H1 (cell line): Measurements from ENCODE around the gene CCNY. TPM values are rescaled to one million over a fixed set of nuclear protein-coding genes. Genes with fewer than 3 reads are reported as not detected.

ENCODE experiments used
- CHD1 ChIP-seq: IDR thresholded peaks from 2 replicates; pipeline ENCODE4 v1.6.1; 2012; ENCODE audit warnings: low read depth, low read length, improper control_type of control experiment
- CHD7 ChIP-seq: fragments of 300-600 bp; sonication (generic); IDR thresholded peaks from 2 replicates; pipeline ENCODE4 v1.7.1; 2012; ENCODE audit warnings: low read length, moderate library complexity, mild to moderate bottlenecking, inconsistent platforms; ENCODE audit not compliant: insufficient replicate concordance
- KDM4A ChIP-seq: IDR thresholded peaks from one replicate; pipeline ENCODE4 v1.7.1; 2012; ENCODE audit warnings: low read depth, mild to moderate bottlenecking, moderate library complexity, low read length, inconsistent platforms; ENCODE audit not compliant: severe bottlenecking
- PHF8 ChIP-seq: fragments of 200-600 bp; sonication (generic); conservative IDR thresholded peaks from 2 replicates; pipeline ENCODE4 v1.7.1; 2012; ENCODE audit warnings: low read depth, mild to moderate bottlenecking, inconsistent platforms, low read length, moderate library complexity
- POLR2AphosphoS5 ChIP-seq: IDR thresholded peaks from 2 replicates; pipeline ENCODE4 v1.6.1; 2011; ENCODE audit warnings: low read depth, low read length
- RAD21 ChIP-seq, 2 experiments: IDR thresholded peaks in 1 of 2; conservative IDR thresholded peaks in 1 of 2; 2 replicates each; pipeline ENCODE4 v1.6.1; 2011; ENCODE audit warnings: low read depth in 2 of 2, low read length in 2 of 2, improper control_type of control experiment in 1 of 2, inconsistent platforms in 1 of 2, mild to moderate bottlenecking in 1 of 2, moderate library complexity in 1 of 2
- RBBP5 ChIP-seq: IDR thresholded peaks from 2 replicates; pipeline ENCODE4 v1.7.1; 2012; ENCODE audit warnings: low read depth, mild to moderate bottlenecking, inconsistent platforms, low read length, moderate library complexity, borderline replicate concordance
- SIX5 ChIP-seq: IDR thresholded peaks from 2 replicates; pipeline ENCODE4 v1.6.1; 2011; ENCODE audit warnings: mild to moderate bottlenecking, low read depth, low read length
- SP1 ChIP-seq: IDR thresholded peaks from 2 replicates; pipeline ENCODE4 v1.6.1; 2011; ENCODE audit warnings: low read depth, low read length
- polyA plus RNA-seq, 7 experiments: library from polyadenylated mRNA; depleted of rRNA in 3 of 7; stranded (reverse) in 5 of 7; unstranded in 2 of 7; fragments of >200 nt in 5 of 7; fragments of 200-250 nt in 2 of 7; gene quantifications; 1 replicate in 5 of 7; 2 replicates in 1 of 7; 4 replicates in 1 of 7; pipeline versions ENCODE4 v1.2.1 to v1.2.3, GENCODE V29; 2011 to 2013; ENCODE audit warnings: missing spikeins in 2 of 7, mixed read lengths in 2 of 7
- total RNA-seq: library from RNA; stranded (reverse); fragmentation: NEBNext Ultra II Directional; extraction: Animal tissue kit (Norgen Biotek cat#: 25700); gene quantifications from 2 replicates; pipeline ENCODE4 v1.2.1, GENCODE V29; 2021
- TF ChIP-seq, protein P1 (sequence below): IDR thresholded peaks from 2 replicates; pipeline ENCODE4 v1.6.1; 2012; ENCODE audit warnings: inconsistent platforms
- TF ChIP-seq, protein P2 (sequence below): IDR thresholded peaks from 2 replicates; pipeline ENCODE4 v1.6.1; 2012; ENCODE audit warnings: inconsistent platforms

The CCNY gene
- total and polyA plus RNA-seq, 2 of the 8 experiments (the other 6 are each of a cell fraction or from before 2014, with no cell fraction given) = 25.3 to 68.2 TPM

- no peak for TF ChIP-seq CHD7
- TF ChIP-seq RBBP5 = no peak
- TF ChIP-seq KDM4A = no peak
- TF ChIP-seq SIX5 = no peak
- TF ChIP-seq PHF8 = no peak
- no peak for TF ChIP-seq CHD1
- TF ChIP-seq, protein P1, sequence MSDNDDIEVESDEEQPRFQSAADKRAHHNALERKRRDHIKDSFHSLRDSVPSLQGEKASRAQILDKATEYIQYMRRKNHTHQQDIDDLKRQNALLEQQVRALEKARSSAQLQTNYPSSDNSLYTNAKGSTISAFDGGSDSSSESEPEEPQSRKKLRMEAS = peak; percentile 60
- TF ChIP-seq, protein P2, sequence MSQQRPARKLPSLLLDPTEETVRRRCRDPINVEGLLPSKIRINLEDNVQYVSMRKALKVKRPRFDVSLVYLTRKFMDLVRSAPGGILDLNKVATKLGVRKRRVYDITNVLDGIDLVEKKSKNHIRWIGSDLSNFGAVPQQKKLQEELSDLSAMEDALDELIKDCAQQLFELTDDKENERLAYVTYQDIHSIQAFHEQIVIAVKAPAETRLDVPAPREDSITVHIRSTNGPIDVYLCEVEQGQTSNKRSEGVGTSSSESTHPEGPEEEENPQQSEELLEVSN = peak; percentile 86
- 0 out of 2 replicates have a peak, but pooled peaks have one; percentile 22 for TF ChIP-seq POLR2AphosphoS5
- peak in 1 of 2 experiments; percentile 22; a peak in 1 of 4 replicates for TF ChIP-seq RAD21 (IDR thresholded peaks at IDR 0.05 in 1 of 2, conservative IDR thresholded peaks at IDR 0.05 in 1 of 2; ENCODE audit: low read depth in 2 of 2, low read length in 2 of 2)
- TF ChIP-seq SP1 = no peak
Measured at GRCh38 chr10:35575640-35576039, 239.3 kb downstream of the CCNY start (continued).
